ENCODE results near the gene ADIRF. TPM values are rescaled to one million over a fixed set of nuclear protein-coding genes. Genes with fewer than 3 reads are reported as not detected.
A peak's percentile ranks its signal among the peaks of the same experiment; 100 is the strongest.
"Not testable (repeated sequence)": the region's sequence is repeated elsewhere in the genome, so short reads cannot be mapped to it uniquely, and the experiment has no call there.

The ADIRF gene
- total RNA-seq, 1 experiment from 2014 or later, result not detected

DNA sequence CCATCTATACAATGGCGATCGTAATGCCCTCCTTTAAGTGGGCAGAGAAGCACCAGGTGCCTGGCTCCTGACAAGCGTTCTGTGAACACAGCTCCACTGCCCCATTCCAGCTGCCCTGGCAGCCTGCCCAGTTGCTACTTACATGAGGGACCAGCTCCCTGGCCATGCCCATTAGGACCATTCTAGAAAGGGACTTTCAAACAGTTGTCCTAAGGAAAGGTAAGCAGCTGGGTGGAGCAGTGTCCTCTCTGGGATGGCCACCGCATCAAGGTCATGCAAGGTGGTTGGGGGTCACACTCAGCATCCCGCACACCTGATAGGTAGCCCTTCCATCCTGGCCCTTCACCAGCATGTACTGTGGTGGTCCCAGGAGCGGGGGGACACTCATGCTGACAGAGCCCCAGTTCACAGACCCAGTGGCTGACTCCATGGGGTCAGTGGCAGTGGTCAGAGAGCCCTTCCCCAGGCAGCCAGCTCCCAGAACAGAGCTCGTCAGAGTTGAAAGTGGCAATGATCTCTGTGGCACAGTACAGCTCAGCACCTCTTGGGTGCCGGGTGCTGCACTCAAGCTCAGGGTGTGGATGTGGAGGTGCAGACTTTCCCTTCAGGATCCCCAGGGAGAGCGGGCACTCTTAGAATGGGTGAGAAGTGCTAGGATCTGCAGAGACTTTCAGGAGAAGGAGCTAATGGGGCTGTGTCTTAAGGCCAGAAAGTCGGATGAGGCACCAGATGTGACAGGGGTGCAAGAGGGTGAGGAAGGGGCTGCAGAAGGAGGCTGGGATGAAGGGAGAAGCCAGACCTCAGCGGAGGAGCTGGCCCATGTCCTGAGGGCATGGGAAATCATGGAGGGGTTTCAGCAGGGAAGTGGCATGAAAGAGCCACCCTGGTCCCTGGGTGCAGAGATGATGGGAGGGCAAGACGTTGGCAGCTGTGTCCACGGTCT lies 21.8 kb upstream of the ADIRF start:
- no peaks in the 10 kb centered on the region for H3K27me3 ChIP-seq (replicated peaks; ENCODE audit: control insufficient read depth, insufficient read depth, low read length)
- TF ChIP-seq, protein P1, sequence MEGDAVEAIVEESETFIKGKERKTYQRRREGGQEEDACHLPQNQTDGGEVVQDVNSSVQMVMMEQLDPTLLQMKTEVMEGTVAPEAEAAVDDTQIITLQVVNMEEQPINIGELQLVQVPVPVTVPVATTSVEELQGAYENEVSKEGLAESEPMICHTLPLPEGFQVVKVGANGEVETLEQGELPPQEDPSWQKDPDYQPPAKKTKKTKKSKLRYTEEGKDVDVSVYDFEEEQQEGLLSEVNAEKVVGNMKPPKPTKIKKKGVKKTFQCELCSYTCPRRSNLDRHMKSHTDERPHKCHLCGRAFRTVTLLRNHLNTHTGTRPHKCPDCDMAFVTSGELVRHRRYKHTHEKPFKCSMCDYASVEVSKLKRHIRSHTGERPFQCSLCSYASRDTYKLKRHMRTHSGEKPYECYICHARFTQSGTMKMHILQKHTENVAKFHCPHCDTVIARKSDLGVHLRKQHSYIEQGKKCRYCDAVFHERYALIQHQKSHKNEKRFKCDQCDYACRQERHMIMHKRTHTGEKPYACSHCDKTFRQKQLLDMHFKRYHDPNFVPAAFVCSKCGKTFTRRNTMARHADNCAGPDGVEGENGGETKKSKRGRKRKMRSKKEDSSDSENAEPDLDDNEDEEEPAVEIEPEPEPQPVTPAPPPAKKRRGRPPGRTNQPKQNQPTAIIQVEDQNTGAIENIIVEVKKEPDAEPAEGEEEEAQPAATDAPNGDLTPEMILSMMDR (IDR thresholded peaks at IDR 0.05; ENCODE audit: insufficient read depth in 1 of 2, low read depth in 1 of 2, low read length in 1 of 2, severe bottlenecking in 1 of 2, unreplicated experiment in 1 of 2), result no peak
- no TSS peak for BruUV-seq (replicated peaks)
- no peaks in the 10 kb centered on the region for H3K9me3 ChIP-seq
- ChIA-PET CTCF (interaction anchor here (0.9 to 2.2 kb wide), 3 partner anchors 20 to 25 kb away, joined by 3 to 10 read pairs (median 5); no protein-coding TSS in a partner anchor), POLR2A (no interaction called here)
- Mint-ChIP-seq H3K27ac (ENCODE audit: unreplicated experiment) (no peak overlapping the region), H3K4me1 (ENCODE audit: low read depth, unreplicated experiment) (no peaks in the 10 kb centered on the region), H3K9me3 (ENCODE audit: unreplicated experiment) (no peaks in the 10 kb centered on the region), H3K4me3 (ENCODE audit: unreplicated experiment) (no peak overlapping the region), H3K27me3 (ENCODE audit: insufficient read depth, unreplicated experiment) (no peaks in the 10 kb centered on the region), H3K36me3 (ENCODE audit: insufficient read depth, unreplicated experiment) (no peaks in the 10 kb centered on the region)
- H3K4me1 ChIP-seq, result no peaks in the 10 kb centered on the region
- intact Hi-C loops (cut with micrococcal nuclease; ENCODE audit: unreplicated experiment), result no loop called here
- H3K4me3 ChIP-seq (ENCODE audit: low read depth, low read length), result no peak overlapping the region
- DNase-seq, result peak in 1 of 2 experiments; percentile 3
- H3K36me3 ChIP-seq (ENCODE audit: control insufficient read depth, insufficient read depth, low read length), result no peaks in the 10 kb centered on the region

GRCh38 chr10:86947806-86948205 lies 20.5 kb upstream of the ADIRF start:
- POLR2A ChIA-PET, result not testable (repeated sequence)

GRCh38 chr10:86950349-86950748 lies 17.9 kb upstream of the ADIRF start:
- peaks cover 17% of the 10 kb centered on the region for H3K9me3 ChIP-seq
- H3K4me1 ChIP-seq, result no peaks in the 10 kb centered on the region
- H3K4me1 Mint-ChIP-seq (ENCODE audit: low read depth, unreplicated experiment), result no peaks in the 10 kb centered on the region
- peak in 1 of 2 experiments; percentile 7 for DNase-seq
- H3K4me3 Mint-ChIP-seq (ENCODE audit: unreplicated experiment), result no peak overlapping the region
- CTCF ChIA-PET, result no interaction called here
- no TSS peak for BruUV-seq (replicated peaks)
- no peak overlapping the region for H3K4me3 ChIP-seq (ENCODE audit: low read depth, low read length)
- POLR2A ChIA-PET, result no interaction called here
- no peaks in the 10 kb centered on the region for H3K27me3 ChIP-seq (replicated peaks; ENCODE audit: control insufficient read depth, insufficient read depth, low read length)
- H3K36me3 Mint-ChIP-seq (ENCODE audit: insufficient read depth, unreplicated experiment), result no peaks in the 10 kb centered on the region
- peaks cover 13% of the 10 kb centered on the region for H3K9me3 Mint-ChIP-seq (ENCODE audit: unreplicated experiment)
- H3K27me3 Mint-ChIP-seq (ENCODE audit: insufficient read depth, unreplicated experiment), result no peaks in the 10 kb centered on the region
- H3K27ac Mint-ChIP-seq (ENCODE audit: unreplicated experiment), result no peak overlapping the region
- intact Hi-C loops (cut with micrococcal nuclease; ENCODE audit: unreplicated experiment), result no loop called here
- TF ChIP-seq, protein P1 (IDR thresholded peaks at IDR 0.05; ENCODE audit: insufficient read depth in 1 of 2, low read depth in 1 of 2, low read length in 1 of 2, severe bottlenecking in 1 of 2, unreplicated experiment in 1 of 2), result no peak
- no peaks in the 10 kb centered on the region for H3K36me3 ChIP-seq (ENCODE audit: control insufficient read depth, insufficient read depth, low read length)

More at GRCh38 chr10:86947806-86948205, 20.5 kb upstream of the ADIRF start:
- H3K27me3 ChIP-seq (replicated peaks; ENCODE audit: control insufficient read depth, insufficient read depth, low read length); H3K4me3 Mint-ChIP-seq (ENCODE audit: unreplicated experiment); CTCF ChIA-PET; H3K4me3 ChIP-seq (ENCODE audit: low read depth, low read length); BruUV-seq (replicated peaks); H3K4me1 Mint-ChIP-seq (ENCODE audit: low read depth, unreplicated experiment); H3K27me3 Mint-ChIP-seq (ENCODE audit: insufficient read depth, unreplicated experiment); H3K36me3 Mint-ChIP-seq (ENCODE audit: insufficient read depth, unreplicated experiment); H3K36me3 ChIP-seq (ENCODE audit: control insufficient read depth, insufficient read depth, low read length); H3K27ac Mint-ChIP-seq (ENCODE audit: unreplicated experiment); intact Hi-C loops (cut with micrococcal nuclease; ENCODE audit: unreplicated experiment); H3K9me3 ChIP-seq; H3K4me1 ChIP-seq; DNase-seq: not testable (repeated sequence)
- H3K9me3 Mint-ChIP-seq (ENCODE audit: unreplicated experiment), result peaks cover 13% of the 10 kb centered on the region
